Ovary (tissue), 9 donors: ENCODE measurements around the gene CRB2. TPM values are rescaled to one million over a fixed set of nuclear protein-coding genes. Genes with fewer than 3 reads are reported as not detected.

Source experiments
- DNase-seq, 5 donors: peaks; one replicate each; pipeline ENCODE4 v3.0.0-alpha.2; 2019 to 2020
- H3K27ac ChIP-seq, 2 donors: fragments of 200-600 bp; one replicate each; pipeline versions ENCODE4 v1.5.1 to v1.8.0; 2019 to 2022
- H3K27me3 ChIP-seq: fragments of 200-600 bp; one replicate; pipeline ENCODE4 v1.8.0; 2022
- H3K36me3 ChIP-seq: fragments of 200-600 bp; sonication (generic); one replicate; pipeline ENCODE4 v1.5.1; 2019
- H3K4me1 ChIP-seq: one replicate; pipeline ENCODE4 v1.8.1; 2013; ENCODE audit warnings: mild to moderate bottlenecking, moderate library complexity; ENCODE audit not compliant: insufficient read depth
- H3K4me3 ChIP-seq: fragments of 200-600 bp; sonication (generic); one replicate; pipeline ENCODE4 v1.5.1; 2017
- H3K9me3 ChIP-seq, 2 donors: fragments of 200-600 bp in 1 of 2; sonication (generic) in 1 of 2; one replicate each; pipeline versions ENCODE4 v1.5.1 to v1.8.1; 2013 to 2019; ENCODE audit warnings: mild to moderate bottlenecking in 1 of 2, moderate library complexity in 1 of 2
- EP300 ChIP-seq: sonication (generic); formaldehyde crosslinking; IDR thresholded peaks from one replicate; pipeline ENCODE4 v1.6.1; 2017; ENCODE audit warnings: antibody characterized with exemption
- POLR2A ChIP-seq: fragments of 450-650 bp; IDR thresholded peaks from one replicate; pipeline ENCODE4 v1.6.1; 2017; ENCODE audit warnings: antibody characterized with exemption, mild to moderate bottlenecking, moderate library complexity
- WGBS, 3 donors: extraction: QIAGEN DNeasy Blood & Tissue Kit in 1 of 3; methylation state at CpG; one replicate each; pipeline versions ENCODE4 v1.1.5 to v1.1.7; 2013 to 2017; 5-methylcytosine and 5-hydroxymethylcytosine counted together
- intact Hi-C, 4 donors: fragments of 100-400 bp; cut with DNase I; formaldehyde crosslinking; loops; one replicate each; pipeline versions ENCODE4 v1.11.0 to v1.15.1; 2022 to 2023
- polyA plus RNA-seq, 2 donors: library from polyadenylated mRNA; stranded (reverse); fragments of 200-250 nt in 1 of 2; fragments of 350-450 nt in 1 of 2; fragmentation: Illumina TruSeq in 1 of 2; extraction: RNeasy Lipid Tissue Mini Kit (QIAGEN cat#74804) in 1 of 2; gene quantifications; one replicate each; pipeline ENCODE4 v1.2.3, GENCODE V29; 2013 to 2014
- total RNA-seq, 7 donors: library from RNA; depleted of rRNA in 2 of 7; stranded (reverse); fragments of >200 nt in 2 of 7; fragmentation: NEBNext Ultra II Directional in 3 of 7; extraction: Animal tissue kit (Norgen Biotek cat#: 25700) in 3 of 7; gene quantifications; one replicate each; pipeline versions ENCODE4 v1.1.0 to v1.2.4, GENCODE V29; 2016 to 2023
- TF ChIP-seq, protein P1 (sequence below), 3 donors: fragments of 450-650 bp in 2 of 3; fragments of 200-600 bp in 1 of 3; IDR thresholded peaks; one replicate each; pipeline versions ENCODE4 v1.5.1 to v1.8.0; 2016 to 2022; ENCODE audit warnings: antibody characterized with exemption in 3 of 3, mild to moderate bottlenecking in 1 of 3
- donor health status: DM: no; HTN: no; CAD: no; lungs with moderate emphysema.
- donor health status: DM: no; HTN: no; CAD: no.
- donor health status: Bipolar disorder and iron deficiency.
- donor health status: DM: yes; HTN: yes; CAD: no.
- donor health status: DM: no; HTN: no; CAD: no.
- donor health status: DM: yes; HTN: yes; CAD: no.

The CRB2 gene
- total and polyA plus RNA-seq, 9 donors: 0.13 to 20.4 (median 0.48) TPM

DNA sequence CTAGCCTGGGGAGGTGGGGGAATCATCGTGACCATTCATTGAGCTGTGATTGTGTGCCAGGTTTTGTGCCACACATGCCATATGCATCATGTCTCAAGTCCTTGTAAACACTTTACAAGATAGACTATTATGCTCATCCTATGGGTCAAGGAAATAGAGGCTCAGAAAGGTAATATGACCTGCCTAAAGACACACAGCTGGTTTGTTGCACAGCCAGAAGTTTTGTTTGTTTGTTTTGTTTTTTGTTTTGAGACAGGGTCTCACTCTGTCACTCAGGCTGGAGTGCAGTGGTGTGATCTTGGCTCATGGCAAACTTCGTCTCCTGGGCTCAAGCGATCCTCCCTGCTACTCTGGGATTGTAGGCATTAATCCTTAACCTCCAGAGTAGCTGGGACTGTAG lies 21.4 kb upstream of the CRB2 start:
- no peaks in the 10 kb centered on the region for H3K36me3 ChIP-seq
- no peaks in the 10 kb centered on the region for H3K27me3 ChIP-seq
- H3K27ac ChIP-seq: no peak overlapping the region
- H3K4me3 ChIP-seq: no peak overlapping the region
- intact Hi-C loops: no loop called here
- no peaks in the 10 kb centered on the region for H3K4me1 ChIP-seq
- no peak for DNase-seq
- 87 to 99% (median 95%) methylated on average over 3 of the region's 3 CpGs for WGBS, 3 donors
- no peaks in the 10 kb centered on the region for H3K9me3 ChIP-seq
- no peak for TF ChIP-seq EP300
- TF ChIP-seq POLR2A: no peak
- TF ChIP-seq, protein P1, sequence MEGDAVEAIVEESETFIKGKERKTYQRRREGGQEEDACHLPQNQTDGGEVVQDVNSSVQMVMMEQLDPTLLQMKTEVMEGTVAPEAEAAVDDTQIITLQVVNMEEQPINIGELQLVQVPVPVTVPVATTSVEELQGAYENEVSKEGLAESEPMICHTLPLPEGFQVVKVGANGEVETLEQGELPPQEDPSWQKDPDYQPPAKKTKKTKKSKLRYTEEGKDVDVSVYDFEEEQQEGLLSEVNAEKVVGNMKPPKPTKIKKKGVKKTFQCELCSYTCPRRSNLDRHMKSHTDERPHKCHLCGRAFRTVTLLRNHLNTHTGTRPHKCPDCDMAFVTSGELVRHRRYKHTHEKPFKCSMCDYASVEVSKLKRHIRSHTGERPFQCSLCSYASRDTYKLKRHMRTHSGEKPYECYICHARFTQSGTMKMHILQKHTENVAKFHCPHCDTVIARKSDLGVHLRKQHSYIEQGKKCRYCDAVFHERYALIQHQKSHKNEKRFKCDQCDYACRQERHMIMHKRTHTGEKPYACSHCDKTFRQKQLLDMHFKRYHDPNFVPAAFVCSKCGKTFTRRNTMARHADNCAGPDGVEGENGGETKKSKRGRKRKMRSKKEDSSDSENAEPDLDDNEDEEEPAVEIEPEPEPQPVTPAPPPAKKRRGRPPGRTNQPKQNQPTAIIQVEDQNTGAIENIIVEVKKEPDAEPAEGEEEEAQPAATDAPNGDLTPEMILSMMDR (IDR thresholded peaks at IDR 0.05): no peak

DNA sequence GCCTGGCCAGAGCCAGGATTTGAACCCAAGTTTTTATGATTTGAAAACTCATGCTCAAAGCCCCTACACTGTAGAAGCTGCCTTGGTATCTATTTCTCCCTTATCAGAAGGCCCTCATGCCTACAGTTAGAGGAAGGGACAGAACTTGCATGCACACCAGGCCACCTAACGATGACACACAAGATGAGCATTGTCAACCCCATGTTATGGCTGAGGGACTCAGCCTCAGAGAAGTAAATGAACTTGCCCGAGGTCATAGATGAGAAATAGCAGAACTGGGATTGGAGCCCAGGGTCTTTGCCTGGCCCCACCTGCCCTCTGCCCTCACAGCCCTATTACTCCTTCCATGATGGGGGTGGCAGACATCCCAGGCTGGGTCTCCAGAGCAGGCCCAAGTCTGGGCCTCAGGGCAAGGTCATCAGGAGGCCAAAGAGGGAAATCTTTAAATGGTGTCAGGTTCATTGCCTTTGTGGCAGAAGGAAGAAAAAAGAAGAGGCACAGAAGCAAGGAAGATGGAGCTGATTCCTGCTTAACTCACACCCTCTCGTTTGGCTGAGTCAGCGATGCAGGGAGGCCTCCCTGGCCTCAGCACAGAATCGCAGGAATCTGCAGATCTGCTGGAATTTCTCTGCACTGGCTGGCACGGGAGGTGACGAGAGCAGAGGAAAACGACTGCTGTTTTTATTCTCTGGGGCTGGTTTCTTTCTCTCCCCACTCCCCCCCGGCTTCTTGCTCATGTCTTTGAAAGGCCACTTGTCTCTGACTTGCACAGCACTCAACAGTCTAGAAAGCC lies 20.6 kb upstream of the CRB2 start:
- no peak for DNase-seq
- Histone ChIP-seq H3K27me3 (no peaks in the 10 kb centered on the region), H3K4me1 (peaks cover 2% of the 10 kb centered on the region), H3K4me3 (no peak overlapping the region), H3K36me3 (no peaks in the 10 kb centered on the region), H3K9me3 (no peaks in the 10 kb centered on the region), H3K27ac (no peak overlapping the region)
- WGBS, 3 donors: 31 to 32% (median 31%) methylated on average over 9 of the region's 9 CpGs
- TF ChIP-seq, protein P1 (IDR thresholded peaks at IDR 0.05): no peak
- TF ChIP-seq POLR2A (no peak), EP300 (no peak)
- intact Hi-C loops: no loop called here

DNA sequence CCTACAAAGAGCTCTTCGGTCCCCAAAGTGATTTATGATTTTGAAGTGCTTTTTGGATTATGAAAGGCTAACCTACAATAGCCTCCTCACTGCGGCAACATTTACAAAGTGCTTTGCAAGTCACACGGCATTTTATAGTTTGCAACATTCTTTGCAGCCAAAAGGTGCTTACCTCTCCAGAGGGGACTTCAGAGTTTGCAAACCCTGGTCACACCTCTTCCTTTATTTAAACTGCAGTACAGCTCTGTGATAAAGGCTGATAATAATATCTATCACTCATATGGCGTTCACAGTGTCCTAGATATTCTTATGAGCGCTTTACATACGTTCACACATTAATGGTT lies 20.0 kb upstream of the CRB2 start:
- no peaks in the 10 kb centered on the region for H3K9me3 ChIP-seq
- no peak for DNase-seq
- H3K27me3 ChIP-seq: no peaks in the 10 kb centered on the region
- no peak for TF ChIP-seq EP300
- TF ChIP-seq, protein P1 (IDR thresholded peaks at IDR 0.05): no peak
- no peak for TF ChIP-seq POLR2A
- no peak overlapping the region for H3K27ac ChIP-seq
- no peak overlapping the region for H3K4me3 ChIP-seq
- H3K36me3 ChIP-seq: no peaks in the 10 kb centered on the region
- intact Hi-C loops: no loop called here
- WGBS, 3 donors: 70 to 77% (median 77%) methylated on average over 6 of the region's 6 CpGs
- peaks cover 2% of the 10 kb centered on the region for H3K4me1 ChIP-seq

DNA sequence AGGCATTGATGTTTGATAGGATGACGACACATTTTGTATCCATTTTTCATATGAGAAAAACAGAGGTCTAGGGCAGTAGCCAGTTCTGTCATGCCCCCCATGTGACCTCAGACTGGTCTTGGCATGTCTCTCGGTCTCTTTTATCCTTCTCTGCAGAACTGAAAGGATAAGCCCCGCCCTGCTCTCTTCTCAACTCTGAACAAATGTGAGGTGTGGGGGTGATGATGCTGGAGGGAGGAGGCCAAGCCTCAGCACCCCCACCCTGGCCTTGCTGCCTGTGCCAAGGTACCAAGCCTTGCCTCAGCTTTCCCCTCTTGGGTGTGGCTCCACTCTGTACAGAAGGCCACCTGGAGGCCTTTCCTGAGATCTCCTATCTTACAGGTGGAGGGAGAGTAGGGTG lies 19.5 kb upstream of the CRB2 start:
- TF ChIP-seq, protein P1 (IDR thresholded peaks at IDR 0.05): no peak
- TF ChIP-seq POLR2A (no peak), EP300 (no peak)
- DNase-seq: no peak
- no peaks in the 10 kb centered on the region for H3K27me3 ChIP-seq
- no peak overlapping the region for H3K27ac ChIP-seq
- peaks cover 2% of the 10 kb centered on the region for H3K4me1 ChIP-seq
- no peaks in the 10 kb centered on the region for H3K36me3 ChIP-seq
- no peaks in the 10 kb centered on the region for H3K9me3 ChIP-seq
- no peak overlapping the region for H3K4me3 ChIP-seq
- WGBS, 3 donors: 81 to 88% (median 82%) methylated on average over 3 of the region's 3 CpGs
- intact Hi-C loops: no loop called here
